Epidermal melanocyte (primary cell): ENCODE results near the gene HES5.
A peak's percentile ranks its signal among the peaks of the same experiment; 100 is the strongest.

Experiments used
- DNase-seq: peaks from one replicate; pipeline ENCODE4 v3.0.0; 2011; ENCODE audit warnings: low spot score; ENCODE audit not compliant: insufficient read length

Gene HES5

GRCh38 chr1:2532485-2533160 is 2.6 kb upstream of the HES5 start:
- DNase-seq: no peak

GRCh38 chr1:2530513-2531361 is 674 bp upstream of the HES5 start:
- DNase-seq: no peak

GRCh38 chr1:2528966-2529783 is 888 bp downstream of the HES5 start:
- DNase-seq: peak; percentile 58

GRCh38 chr1:2528611-2528965 is 1.5 kb downstream of the HES5 start:
- peak; percentile 88 for DNase-seq

GRCh38 chr1:2528016-2528415 is 2.0 kb downstream of the HES5 start:
- DNase-seq: no peak

- no peak for DNase-seq
Measured at GRCh38 chr1:2527556-2527860, 2.6 kb downstream of the HES5 start.

GRCh38 chr1:2526824-2527555 is 3.1 kb downstream of the HES5 start:
- no peak for DNase-seq

GRCh38 chr1:2525920-2526823 is 3.9 kb downstream of the HES5 start, which contains the start of gene PANK4:
PANK4 (minus strand) TSS chr1:2526596; CDS start chr1:2526587, 9 bp downstream.
- peak; percentile 99 for DNase-seq

GRCh38 chr1:2525572-2525919 is 4.5 kb downstream of the HES5 start:
- DNase-seq: no peak

- DNase-seq: no peak
Measured at GRCh38 chr1:2523891-2524609, 6.0 kb downstream of the HES5 start.

- DNase-seq: no peak
Measured at GRCh38 chr1:2523191-2523890, 6.7 kb downstream of the HES5 start.

GRCh38 chr1:2522230-2522629 is 7.8 kb downstream of the HES5 start:
- DNase-seq: no peak

- no peak for DNase-seq
Measured at GRCh38 chr1:2520806-2521205, 9.3 kb downstream of the HES5 start.

- DNase-seq: no peak
Measured at GRCh38 chr1:2520206-2520605, 9.9 kb downstream of the HES5 start.

GRCh38 chr1:2519729-2520128 is 10.3 kb downstream of the HES5 start:
- no peak for DNase-seq

- DNase-seq: no peak
Measured at GRCh38 chr1:2519029-2519685, 10.9 kb downstream of the HES5 start.

GRCh38 chr1:2518528-2518927 is 11.5 kb downstream of the HES5 start:
- no peak for DNase-seq

- no peak for DNase-seq
Measured at GRCh38 chr1:2517966-2518365, 12.1 kb downstream of the HES5 start.

GRCh38 chr1:2516946-2517345 is 13.1 kb downstream of the HES5 start:
- no peak for DNase-seq
